SK-N-SH treated with all-trans-retinoic acid at 6 μM for 48 hours (cell line): ENCODE results near the gene POLD2.

ENCODE experiments used
- ATAC-seq: fragments of 200-7000 bp; cut with Tn5 transposase; 3 replicates; pipeline ENCODE4 v1.9.1; 2020; ENCODE audit warnings: mild to moderate bottlenecking, moderate library complexity
- ARNTL ChIP-seq: fragments of 450-650 bp; formaldehyde crosslinking; IDR thresholded peaks from 2 replicates; pipeline ENCODE4 v1.5.0; 2020; ENCODE audit warnings: low read depth, mild to moderate bottlenecking, moderate library complexity, borderline replicate concordance
- GLIS3 ChIP-seq: fragments of 250-450 bp; sonication (Bioruptor Pico); IDR thresholded peaks from 2 replicates; pipeline ENCODE4 v1.5.0; 2020; ENCODE audit warnings: mild to moderate bottlenecking, moderate library complexity
- ISL1 ChIP-seq: fragments of 250-450 bp; sonication (Bioruptor Pico); IDR thresholded peaks from 2 replicates; pipeline ENCODE4 v2.1.2; 2022; ENCODE audit warnings: mild to moderate bottlenecking, moderate library complexity
- OSR1 ChIP-seq: fragments of 250-450 bp; sonication (Bioruptor Pico); IDR thresholded peaks from 2 replicates; pipeline ENCODE4 v1.8.0; 2022; ENCODE audit warnings: moderate library complexity, mild to moderate bottlenecking, inconsistent platforms
- PPARA ChIP-seq: fragments of 250-450 bp; sonication (Bioruptor Pico); IDR thresholded peaks from 2 replicates; pipeline ENCODE4 v1.5.0; 2020; ENCODE audit warnings: mild to moderate bottlenecking, borderline replicate concordance
- RARB ChIP-seq: fragments of 250-450 bp; sonication (Bioruptor Pico); IDR thresholded peaks from 2 replicates; pipeline ENCODE4 v1.8.0; 2021; ENCODE audit warnings: mild to moderate bottlenecking, moderate library complexity
- SNAI2 ChIP-seq: fragments of 250-450 bp; sonication (Bioruptor Pico); IDR thresholded peaks from 2 replicates; pipeline ENCODE4 v1.5.0; 2020; ENCODE audit warnings: mild to moderate bottlenecking, moderate library complexity
- TCF4 ChIP-seq: fragments of 250-450 bp; sonication (Bioruptor Pico); IDR thresholded peaks from 2 replicates; pipeline ENCODE4 v1.8.0; 2021; ENCODE audit warnings: mild to moderate bottlenecking, moderate library complexity, borderline replicate concordance
- TOX ChIP-seq: fragments of 250-450 bp; sonication (Bioruptor Pico); IDR thresholded peaks from 2 replicates; pipeline ENCODE4 v1.8.0; 2021; ENCODE audit warnings: mild to moderate bottlenecking, moderate library complexity, borderline replicate concordance
- ZC3H10 ChIP-seq: fragments of 250-450 bp; sonication (Bioruptor Pico); IDR thresholded peaks from 2 replicates; pipeline ENCODE4 v1.5.1; 2021; ENCODE audit warnings: mild to moderate bottlenecking, moderate library complexity
- ZFP3 ChIP-seq: fragments of 250-450 bp; sonication (Bioruptor Pico); IDR thresholded peaks from 2 replicates; pipeline ENCODE4 v1.5.0; 2020; ENCODE audit warnings: mild to moderate bottlenecking, moderate library complexity
- ZNF70 ChIP-seq: fragments of 450-650 bp; formaldehyde crosslinking; IDR thresholded peaks from 2 replicates; pipeline ENCODE4 v1.5.0; 2020; ENCODE audit warnings: mild to moderate bottlenecking, moderate library complexity
- TF ChIP-seq, protein P1 (sequence below): fragments of 250-450 bp; sonication (Bioruptor Pico); IDR thresholded peaks from 2 replicates; pipeline ENCODE4 v1.5.0; 2020; ENCODE audit warnings: mild to moderate bottlenecking, moderate library complexity
- TF ChIP-seq, protein P2 (sequence below): fragments of 250-450 bp; sonication (Bioruptor Pico); IDR thresholded peaks from 2 replicates; pipeline ENCODE4 v1.5.1; 2020; ENCODE audit warnings: low read depth, mild to moderate bottlenecking, moderate library complexity
- TF ChIP-seq, protein P3 (sequence below): fragments of 250-450 bp; sonication (Bioruptor Pico); IDR thresholded peaks from 2 replicates; pipeline ENCODE4 v1.8.0; 2021; ENCODE audit warnings: low read depth, mild to moderate bottlenecking, moderate library complexity, borderline replicate concordance
- TF ChIP-seq, protein P4 (sequence below): fragments of 250-450 bp; sonication (Bioruptor Pico); IDR thresholded peaks from 2 replicates; pipeline ENCODE4 v1.8.0; 2020; ENCODE audit warnings: mild to moderate bottlenecking, moderate library complexity, borderline replicate concordance

Gene POLD2

DNA sequence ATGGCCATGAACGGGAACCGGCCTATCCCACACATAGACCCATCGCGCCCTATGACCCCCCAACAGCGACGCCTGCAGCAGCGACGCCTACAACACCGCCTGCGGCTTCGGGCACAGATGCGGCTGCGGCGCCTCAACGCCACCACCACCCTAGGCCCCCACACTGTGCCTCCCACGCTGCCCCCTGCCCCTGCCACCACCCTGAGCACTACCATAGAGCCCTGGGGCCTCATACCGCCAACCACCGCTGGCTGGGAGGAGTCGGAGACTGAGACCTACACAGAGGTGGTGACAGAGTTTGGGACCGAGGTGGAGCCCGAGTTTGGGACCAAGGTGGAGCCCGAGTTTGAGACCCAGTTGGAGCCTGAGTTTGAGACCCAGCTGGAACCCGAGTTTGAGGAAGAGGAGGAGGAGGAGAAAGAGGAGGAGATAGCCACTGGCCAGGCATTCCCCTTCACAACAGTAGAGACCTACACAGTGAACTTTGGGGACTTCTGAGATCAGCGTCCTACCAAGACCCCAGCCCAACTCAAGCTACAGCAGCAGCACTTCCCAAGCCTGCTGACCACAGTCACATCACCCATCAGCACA lies 9.5 kb downstream of the POLD2 start (continued):
- TF ChIP-seq, protein P1, sequence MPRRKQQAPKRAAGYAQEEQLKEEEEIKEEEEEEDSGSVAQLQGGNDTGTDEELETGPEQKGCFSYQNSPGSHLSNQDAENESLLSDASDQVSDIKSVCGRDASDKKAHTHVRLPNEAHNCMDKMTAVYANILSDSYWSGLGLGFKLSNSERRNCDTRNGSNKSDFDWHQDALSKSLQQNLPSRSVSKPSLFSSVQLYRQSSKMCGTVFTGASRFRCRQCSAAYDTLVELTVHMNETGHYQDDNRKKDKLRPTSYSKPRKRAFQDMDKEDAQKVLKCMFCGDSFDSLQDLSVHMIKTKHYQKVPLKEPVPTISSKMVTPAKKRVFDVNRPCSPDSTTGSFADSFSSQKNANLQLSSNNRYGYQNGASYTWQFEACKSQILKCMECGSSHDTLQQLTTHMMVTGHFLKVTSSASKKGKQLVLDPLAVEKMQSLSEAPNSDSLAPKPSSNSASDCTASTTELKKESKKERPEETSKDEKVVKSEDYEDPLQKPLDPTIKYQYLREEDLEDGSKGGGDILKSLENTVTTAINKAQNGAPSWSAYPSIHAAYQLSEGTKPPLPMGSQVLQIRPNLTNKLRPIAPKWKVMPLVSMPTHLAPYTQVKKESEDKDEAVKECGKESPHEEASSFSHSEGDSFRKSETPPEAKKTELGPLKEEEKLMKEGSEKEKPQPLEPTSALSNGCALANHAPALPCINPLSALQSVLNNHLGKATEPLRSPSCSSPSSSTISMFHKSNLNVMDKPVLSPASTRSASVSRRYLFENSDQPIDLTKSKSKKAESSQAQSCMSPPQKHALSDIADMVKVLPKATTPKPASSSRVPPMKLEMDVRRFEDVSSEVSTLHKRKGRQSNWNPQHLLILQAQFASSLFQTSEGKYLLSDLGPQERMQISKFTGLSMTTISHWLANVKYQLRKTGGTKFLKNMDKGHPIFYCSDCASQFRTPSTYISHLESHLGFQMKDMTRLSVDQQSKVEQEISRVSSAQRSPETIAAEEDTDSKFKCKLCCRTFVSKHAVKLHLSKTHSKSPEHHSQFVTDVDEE (CRISPR knock-in tag): no peak
- TF ChIP-seq ZFP3 (CRISPR knock-in tag): no peak
- no peak for TF ChIP-seq SNAI2 (CRISPR knock-in tag)
- no peak for TF ChIP-seq ZNF70
- TF ChIP-seq GLIS3 (CRISPR knock-in tag): no peak
- no peak for TF ChIP-seq TOX (CRISPR knock-in tag)

DNA sequence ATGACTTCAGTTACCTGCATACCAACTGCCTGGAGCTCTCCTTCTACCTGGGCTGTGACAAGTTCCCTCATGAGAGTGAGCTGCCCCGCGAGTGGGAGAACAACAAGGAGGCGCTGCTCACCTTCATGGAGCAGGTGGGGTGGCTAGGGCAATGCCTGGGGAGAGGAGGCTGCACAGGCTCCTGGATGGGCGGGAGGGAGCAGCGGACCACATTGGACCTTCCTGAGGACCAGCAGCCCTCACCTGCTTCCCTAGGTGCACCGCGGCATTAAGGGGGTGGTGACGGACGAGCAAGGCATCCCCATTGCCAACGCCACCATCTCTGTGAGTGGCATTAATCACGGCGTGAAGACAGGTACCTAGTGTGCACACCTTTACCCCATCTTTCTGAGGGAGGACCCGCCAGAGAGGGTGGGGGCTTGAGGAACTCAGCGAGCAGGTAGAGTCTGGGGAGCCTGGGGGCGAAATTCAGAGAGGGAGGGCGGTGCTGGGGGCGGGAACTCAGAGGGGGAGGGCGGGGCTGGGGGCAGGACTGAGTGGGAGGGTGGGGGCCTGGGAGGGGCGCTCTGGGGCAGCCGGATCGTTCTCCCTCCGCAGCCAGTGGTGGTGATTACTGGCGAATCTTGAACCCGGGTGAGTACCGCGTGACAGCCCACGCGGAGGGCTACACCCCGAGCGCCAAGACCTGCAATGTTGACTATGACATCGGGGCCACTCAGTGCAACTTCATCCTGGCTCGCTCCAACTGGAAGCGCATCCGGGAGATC lies 10.2 kb downstream of the POLD2 start:
- TF ChIP-seq RARB (CRISPR knock-in tag) (no peak), GLIS3 (CRISPR knock-in tag) (no peak), ZFP3 (CRISPR knock-in tag) (no peak)
- TF ChIP-seq, protein P2, sequence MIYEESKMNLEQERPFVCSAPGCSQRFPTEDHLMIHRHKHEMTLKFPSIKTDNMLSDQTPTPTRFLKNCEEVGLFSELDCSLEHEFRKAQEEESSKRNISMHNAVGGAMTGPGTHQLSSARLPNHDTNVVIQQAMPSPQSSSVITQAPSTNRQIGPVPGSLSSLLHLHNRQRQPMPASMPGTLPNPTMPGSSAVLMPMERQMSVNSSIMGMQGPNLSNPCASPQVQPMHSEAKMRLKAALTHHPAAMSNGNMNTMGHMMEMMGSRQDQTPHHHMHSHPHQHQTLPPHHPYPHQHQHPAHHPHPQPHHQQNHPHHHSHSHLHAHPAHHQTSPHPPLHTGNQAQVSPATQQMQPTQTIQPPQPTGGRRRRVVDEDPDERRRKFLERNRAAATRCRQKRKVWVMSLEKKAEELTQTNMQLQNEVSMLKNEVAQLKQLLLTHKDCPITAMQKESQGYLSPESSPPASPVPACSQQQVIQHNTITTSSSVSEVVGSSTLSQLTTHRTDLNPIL: no peak
- ATAC-seq: no peak

DNA sequence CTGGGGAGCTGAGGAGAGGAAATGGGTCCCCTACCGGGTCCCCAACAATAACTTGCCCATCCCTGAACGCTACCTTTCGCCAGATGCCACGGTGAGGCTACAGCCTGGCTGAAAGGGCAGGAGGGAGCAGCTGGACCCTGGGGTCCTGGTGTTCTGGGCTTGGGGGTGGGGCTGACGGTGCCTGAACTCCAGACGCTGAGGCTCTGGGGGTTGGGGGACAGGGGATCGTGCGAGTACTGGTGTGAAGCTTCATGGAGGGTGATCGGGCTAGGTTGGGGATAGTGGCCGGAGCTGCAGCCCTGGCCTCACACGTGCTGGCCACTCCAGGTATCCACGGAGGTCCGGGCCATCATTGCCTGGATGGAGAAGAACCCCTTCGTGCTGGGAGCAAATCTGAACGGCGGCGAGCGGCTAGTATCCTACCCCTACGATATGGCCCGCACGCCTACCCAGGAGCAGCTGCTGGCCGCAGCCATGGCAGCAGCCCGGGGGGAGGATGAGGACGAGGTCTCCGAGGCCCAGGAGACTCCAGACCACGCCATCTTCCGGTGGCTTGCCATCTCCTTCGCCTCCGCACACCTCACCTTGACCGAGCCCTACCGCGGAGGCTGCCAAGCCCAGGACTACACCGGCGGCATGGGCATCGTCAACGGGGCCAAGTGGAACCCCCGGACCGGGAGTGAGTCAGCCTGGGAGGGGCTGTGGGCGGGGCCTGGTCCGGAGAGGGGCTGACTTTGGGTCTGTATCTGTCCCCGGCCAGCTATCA lies 10.9 kb downstream of the POLD2 start:
- ATAC-seq: no peak
- no peak for TF ChIP-seq RARB (CRISPR knock-in tag)

DNA sequence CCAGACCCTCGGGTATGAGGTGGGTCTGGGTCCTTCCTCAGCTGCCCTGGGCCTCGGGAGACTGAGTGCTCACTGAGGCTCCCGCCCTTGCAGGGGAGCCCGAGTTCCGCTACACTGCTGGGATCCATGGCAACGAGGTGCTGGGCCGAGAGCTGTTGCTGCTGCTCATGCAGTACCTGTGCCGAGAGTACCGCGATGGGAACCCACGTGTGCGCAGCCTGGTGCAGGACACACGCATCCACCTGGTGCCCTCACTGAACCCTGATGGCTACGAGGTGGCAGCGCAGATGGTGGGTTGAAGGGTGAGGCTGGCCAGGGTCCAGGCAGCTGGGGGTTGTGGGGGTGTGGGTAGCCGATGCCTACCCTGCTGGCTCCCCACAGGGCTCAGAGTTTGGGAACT lies 11.6 kb downstream of the POLD2 start:
- TF ChIP-seq TCF4 (CRISPR knock-in tag) (no peak), OSR1 (CRISPR knock-in tag) (no peak), TOX (CRISPR knock-in tag) (no peak), ISL1 (CRISPR knock-in tag) (no peak), PPARA (CRISPR knock-in tag) (no peak), GLIS3 (CRISPR knock-in tag) (no peak), ZC3H10 (CRISPR knock-in tag) (no peak), ZNF70 (no peak), SNAI2 (CRISPR knock-in tag) (no peak), ARNTL (CRISPR knock-in tag) (no peak)
- TF ChIP-seq, protein P3, sequence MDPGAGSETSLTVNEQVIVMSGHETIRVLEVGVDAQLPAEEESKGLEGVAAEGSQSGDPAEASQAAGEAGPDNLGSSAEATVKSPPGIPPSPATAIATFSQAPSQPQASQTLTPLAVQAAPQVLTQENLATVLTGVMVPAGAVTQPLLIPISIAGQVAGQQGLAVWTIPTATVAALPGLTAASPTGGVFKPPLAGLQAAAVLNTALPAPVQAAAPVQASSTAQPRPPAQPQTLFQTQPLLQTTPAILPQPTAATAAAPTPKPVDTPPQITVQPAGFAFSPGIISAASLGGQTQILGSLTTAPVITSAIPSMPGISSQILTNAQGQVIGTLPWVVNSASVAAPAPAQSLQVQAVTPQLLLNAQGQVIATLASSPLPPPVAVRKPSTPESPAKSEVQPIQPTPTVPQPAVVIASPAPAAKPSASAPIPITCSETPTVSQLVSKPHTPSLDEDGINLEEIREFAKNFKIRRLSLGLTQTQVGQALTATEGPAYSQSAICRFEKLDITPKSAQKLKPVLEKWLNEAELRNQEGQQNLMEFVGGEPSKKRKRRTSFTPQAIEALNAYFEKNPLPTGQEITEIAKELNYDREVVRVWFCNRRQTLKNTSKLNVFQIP (CRISPR knock-in tag): no peak
- TF ChIP-seq, protein P2: no peak
- TF ChIP-seq, protein P1 (CRISPR knock-in tag): no peak
- TF ChIP-seq, protein P4, sequence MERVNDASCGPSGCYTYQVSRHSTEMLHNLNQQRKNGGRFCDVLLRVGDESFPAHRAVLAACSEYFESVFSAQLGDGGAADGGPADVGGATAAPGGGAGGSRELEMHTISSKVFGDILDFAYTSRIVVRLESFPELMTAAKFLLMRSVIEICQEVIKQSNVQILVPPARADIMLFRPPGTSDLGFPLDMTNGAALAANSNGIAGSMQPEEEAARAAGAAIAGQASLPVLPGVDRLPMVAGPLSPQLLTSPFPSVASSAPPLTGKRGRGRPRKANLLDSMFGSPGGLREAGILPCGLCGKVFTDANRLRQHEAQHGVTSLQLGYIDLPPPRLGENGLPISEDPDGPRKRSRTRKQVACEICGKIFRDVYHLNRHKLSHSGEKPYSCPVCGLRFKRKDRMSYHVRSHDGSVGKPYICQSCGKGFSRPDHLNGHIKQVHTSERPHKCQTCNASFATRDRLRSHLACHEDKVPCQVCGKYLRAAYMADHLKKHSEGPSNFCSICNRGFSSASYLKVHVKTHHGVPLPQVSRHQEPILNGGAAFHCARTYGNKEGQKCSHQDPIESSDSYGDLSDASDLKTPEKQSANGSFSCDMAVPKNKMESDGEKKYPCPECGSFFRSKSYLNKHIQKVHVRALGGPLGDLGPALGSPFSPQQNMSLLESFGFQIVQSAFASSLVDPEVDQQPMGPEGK (CRISPR knock-in tag): no peak
- TF ChIP-seq, all 23 proteins: peak for 0

More for the DNA sequence above, 11.6 kb downstream of the POLD2 start:
- ATAC-seq: no peak
